ENCODE data around the gene NKAIN4.
A peak's percentile ranks its signal among the peaks of the same experiment; 100 is the strongest.

NKAIN4 gene

GRCh38 chr20:63216041-63216848 lies 38.0 kb downstream of the NKAIN4 start, which contains the start of gene YTHDF1:
YTHDF1 (minus strand) TSS chr20:63216131; CDS start chr20:63215892, 239 bp downstream.
- Histone ChIP-seq H3K4me1 (peaks cover 15% of the 10 kb centered on the region), H3K36me3 (replicated peaks) (peaks cover 44% of the 10 kb centered on the region), H3K9me3 (no peaks in the 10 kb centered on the region), H3K27me3 (ENCODE audit: low read depth) (peaks cover 9% of the 10 kb centered on the region; the same call in 1 of the 2 replicates), H3K4me3 (peak within 1 kb of the TSS; percentile 66)
- in situ Hi-C loops (cut with MboI; ENCODE audit: low sequenced_read_pairs), result no loop called here
- peak; percentile 89 to 97 for DNase-seq (ENCODE audit: low spot score in 2 of 2)

GRCh38 chr20:63215101-63216040 lies 38.9 kb downstream of the NKAIN4 start:
- in situ Hi-C loops (cut with MboI; ENCODE audit: low sequenced_read_pairs), result no loop called here
- H3K27me3 ChIP-seq (ENCODE audit: low read depth), result no peaks in the 10 kb centered on the region
- H3K4me1 ChIP-seq, result peaks cover 15% of the 10 kb centered on the region
- H3K4me3 ChIP-seq, result peak overlapping the region; percentile 66
- H3K36me3 ChIP-seq (replicated peaks), result peaks cover 53% of the 10 kb centered on the region
- H3K9me3 ChIP-seq, result no peaks in the 10 kb centered on the region
- DNase-seq (ENCODE audit: low spot score in 2 of 2), result peak; percentile 23 to 70

- H3K4me3 ChIP-seq, result peak overlapping the region; percentile 66
- H3K36me3 ChIP-seq (replicated peaks), result peaks cover 61% of the 10 kb centered on the region
- no peak for DNase-seq (ENCODE audit: low spot score in 2 of 2)
- H3K9me3 ChIP-seq, result no peaks in the 10 kb centered on the region
- in situ Hi-C loops (cut with MboI; ENCODE audit: low sequenced_read_pairs), result no loop called here
- no peaks in the 10 kb centered on the region for H3K27me3 ChIP-seq (ENCODE audit: low read depth)
- H3K4me1 ChIP-seq, result peaks cover 15% of the 10 kb centered on the region
These were observed 39.7 kb downstream of the NKAIN4 start for GRCh38 chr20:63214514-63214913.

GRCh38 chr20:63212792-63213191 lies 41.5 kb downstream of the NKAIN4 start:
- Histone ChIP-seq H3K27me3 (ENCODE audit: low read depth) (no peaks in the 10 kb centered on the region), H3K4me1 (peaks cover 15% of the 10 kb centered on the region), H3K4me3 (no peak overlapping the region), H3K9me3 (no peaks in the 10 kb centered on the region), H3K36me3 (replicated peaks) (peaks cover 78% of the 10 kb centered on the region)
- in situ Hi-C loops (cut with MboI; ENCODE audit: low sequenced_read_pairs), result no loop called here
- DNase-seq (ENCODE audit: low spot score in 2 of 2), result no peak

- no peak overlapping the region for H3K4me3 ChIP-seq
- in situ Hi-C loops (cut with MboI; ENCODE audit: low sequenced_read_pairs), result no loop called here
- no peaks in the 10 kb centered on the region for H3K27me3 ChIP-seq (ENCODE audit: low read depth)
- peaks cover 15% of the 10 kb centered on the region for H3K4me1 ChIP-seq
- DNase-seq (ENCODE audit: low spot score in 2 of 2), result no peak
- H3K36me3 ChIP-seq (replicated peaks), result peaks cover 82% of the 10 kb centered on the region
- no peaks in the 10 kb centered on the region for H3K9me3 ChIP-seq
These were observed 41.9 kb downstream of the NKAIN4 start for GRCh38 chr20:63212393-63212730.

GRCh38 chr20:63210011-63210605 lies 44.2 kb downstream of the NKAIN4 start:
- no peak for DNase-seq (ENCODE audit: low spot score in 2 of 2)
- Histone ChIP-seq H3K4me1 (peaks cover 9% of the 10 kb centered on the region), H3K27me3 (ENCODE audit: low read depth) (no peaks in the 10 kb centered on the region), H3K4me3 (no peak overlapping the region), H3K36me3 (replicated peaks) (peaks cover 97% of the 10 kb centered on the region), H3K9me3 (no peaks in the 10 kb centered on the region)
- in situ Hi-C loops (cut with MboI; ENCODE audit: low sequenced_read_pairs), result no loop called here

- in situ Hi-C loops (cut with MboI; ENCODE audit: low sequenced_read_pairs), result no loop called here
- Histone ChIP-seq H3K4me1 (no peaks in the 10 kb centered on the region; the same call in 1 of the 2 replicates), H3K36me3 (replicated peaks) (peaks cover 97% of the 10 kb centered on the region), H3K27me3 (ENCODE audit: low read depth) (no peaks in the 10 kb centered on the region), H3K4me3 (no peak overlapping the region), H3K9me3 (no peaks in the 10 kb centered on the region)
- no peak for DNase-seq (ENCODE audit: low spot score in 2 of 2)
These were observed 45.8 kb downstream of the NKAIN4 start for GRCh38 chr20:63208346-63208909.

- H3K4me1 ChIP-seq, result no peaks in the 10 kb centered on the region
- H3K9me3 ChIP-seq, result no peaks in the 10 kb centered on the region
- no peak overlapping the region for H3K4me3 ChIP-seq
- DNase-seq (ENCODE audit: low spot score in 2 of 2), result no peak
- no peaks in the 10 kb centered on the region for H3K27me3 ChIP-seq (ENCODE audit: low read depth)
- peaks cover 97% of the 10 kb centered on the region for H3K36me3 ChIP-seq (replicated peaks)
- in situ Hi-C loops (cut with MboI; ENCODE audit: low sequenced_read_pairs), result no loop called here
These were observed 47.4 kb downstream of the NKAIN4 start for GRCh38 chr20:63206878-63207277.

- DNase-seq (ENCODE audit: low spot score in 2 of 2), result no peak
- Histone ChIP-seq H3K36me3 (replicated peaks) (peaks cover 97% of the 10 kb centered on the region), H3K27me3 (ENCODE audit: low read depth) (no peaks in the 10 kb centered on the region), H3K4me3 (no peak overlapping the region), H3K4me1 (no peaks in the 10 kb centered on the region), H3K9me3 (no peaks in the 10 kb centered on the region)
- in situ Hi-C loops (cut with MboI; ENCODE audit: low sequenced_read_pairs), result no loop called here
These were observed 48.4 kb downstream of the NKAIN4 start for GRCh38 chr20:63205896-63206295.

- H3K36me3 ChIP-seq (replicated peaks), result peaks cover 88% of the 10 kb centered on the region
- no peaks in the 10 kb centered on the region for H3K4me1 ChIP-seq
- no peaks in the 10 kb centered on the region for H3K9me3 ChIP-seq
- in situ Hi-C loops (cut with MboI; ENCODE audit: low sequenced_read_pairs), result no loop called here
- DNase-seq (ENCODE audit: low spot score in 2 of 2), result no peak
- H3K4me3 ChIP-seq, result no peak overlapping the region
- no peaks in the 10 kb centered on the region for H3K27me3 ChIP-seq (ENCODE audit: low read depth)
These were observed 49.9 kb downstream of the NKAIN4 start for GRCh38 chr20:63204362-63204761.

GRCh38 chr20:63202811-63203526 lies 51.3 kb downstream of the NKAIN4 start:
- no peak for DNase-seq (ENCODE audit: low spot score in 2 of 2)
- no peaks in the 10 kb centered on the region for H3K4me1 ChIP-seq
- no peaks in the 10 kb centered on the region for H3K27me3 ChIP-seq (ENCODE audit: low read depth)
- peaks cover 75% of the 10 kb centered on the region for H3K36me3 ChIP-seq (replicated peaks)
- no peak overlapping the region for H3K4me3 ChIP-seq
- in situ Hi-C loops (cut with MboI; ENCODE audit: low sequenced_read_pairs), result no loop called here
- no peaks in the 10 kb centered on the region for H3K9me3 ChIP-seq

GRCh38 chr20:63202021-63202420 lies 52.2 kb downstream of the NKAIN4 start:
- no peaks in the 10 kb centered on the region for H3K27me3 ChIP-seq (ENCODE audit: low read depth)
- in situ Hi-C loops (cut with MboI; ENCODE audit: low sequenced_read_pairs), result no loop called here
- H3K4me3 ChIP-seq, result no peak overlapping the region
- H3K4me1 ChIP-seq, result no peaks in the 10 kb centered on the region
- no peak for DNase-seq (ENCODE audit: low spot score in 2 of 2)
- peaks cover 73% of the 10 kb centered on the region for H3K36me3 ChIP-seq (replicated peaks)
- H3K9me3 ChIP-seq, result no peaks in the 10 kb centered on the region

- no peaks in the 10 kb centered on the region for H3K4me1 ChIP-seq
- in situ Hi-C loops (cut with MboI; ENCODE audit: low sequenced_read_pairs), result no loop called here
- no peaks in the 10 kb centered on the region for H3K9me3 ChIP-seq
- no peak for DNase-seq (ENCODE audit: low spot score in 2 of 2)
- peaks cover 60% of the 10 kb centered on the region for H3K36me3 ChIP-seq (replicated peaks)
- H3K27me3 ChIP-seq (ENCODE audit: low read depth), result no peaks in the 10 kb centered on the region
- no peak overlapping the region for H3K4me3 ChIP-seq
These were observed 55.7 kb downstream of the NKAIN4 start for GRCh38 chr20:63198606-63199005.

All from HAP-1 (cell line).